K562 (cell line): Measurements from ENCODE around the gene PDE3A. TPM values are rescaled to one million over a fixed set of nuclear protein-coding genes. Genes with fewer than 3 reads are reported as not detected.

Source experiments
- ATAC-seq: fragments of 200-7000 bp; cut with Tn5 transposase; 3 replicates; pipeline ENCODE4 v1.9.1; 2020; ENCODE audit warnings: moderate library complexity
- BruUV-seq: library from RNA; stranded (reverse); fragments of 400-500 nt; replicated peaks from 2 replicates; lab custom pipeline; 2021; lab: Mats Ljungman, UMichigan
- CTCF ChIA-PET: fragments of 300-600 bp; formaldehyde crosslinking; extraction: SDS; loops from one replicate; lab custom pipeline; 2021; ENCODE audit warnings: low intra/inter-chr PET ratio; lab: Yijun Ruan, JAX
- POLR2A ChIA-PET: fragments of 300-600, 350-650 bp; sonication (Branson Sonifier 250); formaldehyde crosslinking; extraction: SDS; loops from one replicate; lab custom pipeline; 2021; ENCODE audit warnings: antibody characterized with exemption, inconsistent platforms; lab: Yijun Ruan, JAX
- DNase-seq, 4 experiments: peaks; one replicate each; pipeline versions ENCODE4 v3.0.0 to v3.0.0-alpha.2; 2011 to 2018; ENCODE audit warnings: low spot score in 3 of 4, mixed read lengths in 3 of 4; ENCODE audit errors: extremely low read depth in 1 of 4
- FAIRE-seq: peaks from 2 replicates; lab custom pipeline; 2011; peaks lifted over from hg19 to GRCh38; lab: Jason Lieb, UNC
- H2AFZ ChIP-seq: 2 replicates; pipeline ENCODE4 v1.6.0; 2011; ENCODE audit warnings: low read depth, low read length, control low read depth, inconsistent platforms
- H3K27ac ChIP-seq: fragments of 200-600 bp; 3 replicates; pipeline ENCODE4 v1.8.0; 2011; ENCODE audit warnings: low read depth, mild to moderate bottlenecking, control low read depth, inconsistent platforms, low read length, moderate library complexity, mixed read lengths; ENCODE audit errors: extremely low read depth
- H3K27me3 ChIP-seq, 2 experiments: fragments of 300-600 bp in 1 of 2; 2 replicates in 1 of 2; 3 replicates in 1 of 2; pipeline versions ENCODE4 v1.6.0 to v1.8.0; 2011; ENCODE audit warnings: inconsistent platforms in 2 of 2, low read length in 2 of 2, mild to moderate bottlenecking in 1 of 2, mixed read lengths in 1 of 2, moderate library complexity in 1 of 2; ENCODE audit not compliant: control insufficient read depth in 2 of 2, insufficient read depth in 2 of 2
- H3K36me3 ChIP-seq: fragments of 300-600 bp; 3 replicates; pipeline ENCODE4 v1.8.0; 2011; ENCODE audit warnings: mild to moderate bottlenecking, low read length, inconsistent platforms; ENCODE audit not compliant: control insufficient read depth, insufficient read depth
- H3K4me1 ChIP-seq, 2 experiments: fragments of 200-600 bp in 1 of 2; replicated peaks in 1 of 2; 2 replicates in 1 of 2; 3 replicates in 1 of 2; pipeline versions ENCODE4 v1.5.1 to v1.8.0; 2011; ENCODE audit warnings: inconsistent platforms in 2 of 2, low read length in 2 of 2, mild to moderate bottlenecking in 1 of 2, mixed read lengths in 1 of 2, moderate library complexity in 1 of 2; ENCODE audit not compliant: control insufficient read depth in 2 of 2, insufficient read depth in 2 of 2
- H3K4me2 ChIP-seq: 2 replicates; pipeline ENCODE4 v1.6.1; 2011; ENCODE audit warnings: low read length, control low read depth, inconsistent platforms, mixed read lengths; ENCODE audit not compliant: insufficient read depth
- H3K4me3 ChIP-seq: fragments of 200-600 bp; sonication (generic), shearing (Covaris generic); 2 replicates; pipeline ENCODE4 v1.5.1; 2016; ENCODE audit warnings: control low read depth, inconsistent platforms
- H3K79me2 ChIP-seq: fragments of 200-600 bp; 3 replicates; pipeline ENCODE4 v1.8.0; 2011; ENCODE audit warnings: low read length, inconsistent platforms; ENCODE audit not compliant: control insufficient read depth, insufficient read depth
- H3K9ac ChIP-seq, 2 experiments: 2 replicates each; pipeline versions ENCODE4 v1.6.0 to v1.6.1; 2011; ENCODE audit warnings: low read depth in 2 of 2, low read length in 2 of 2, control low read depth in 1 of 2, inconsistent platforms in 1 of 2, mild to moderate bottlenecking in 1 of 2, mixed read lengths in 1 of 2; ENCODE audit not compliant: insufficient read depth in 1 of 2
- H3K9me1 ChIP-seq: one replicate; pipeline ENCODE4 v1.6.0; 2011; ENCODE audit warnings: inconsistent platforms, mild to moderate bottlenecking, low read length, moderate library complexity; ENCODE audit not compliant: control insufficient read depth, insufficient read depth
- H3K9me3 ChIP-seq: replicated peaks from 2 replicates; pipeline ENCODE4 v1.5.1; 2011; ENCODE audit warnings: low read depth, low read length, inconsistent platforms; ENCODE audit not compliant: control insufficient read depth, insufficient read depth
- H4K20me1 ChIP-seq: replicated peaks from 2 replicates; pipeline ENCODE4 v1.6.1; 2011; ENCODE audit warnings: low read length, inconsistent platforms, mixed read lengths; ENCODE audit not compliant: control insufficient read depth, insufficient read depth
- DIDO1 ChIP-seq: fragments of 450-650 bp; IDR thresholded peaks from 2 replicates; pipeline ENCODE4 v1.6.1; 2016; ENCODE audit warnings: low read depth, missing biosample characterization, missing genetic modification characterization
- KAT8 ChIP-seq: fragments of 450-650 bp; IDR thresholded peaks from 2 replicates; pipeline ENCODE4 v1.6.1; 2016; ENCODE audit warnings: low read depth, mild to moderate bottlenecking
- NFIX ChIP-seq: fragments of 250-450 bp; sonication (Bioruptor Pico); IDR thresholded peaks from 2 replicates; pipeline ENCODE4 v1.4.0; 2020; ENCODE audit warnings: low read depth, mild to moderate bottlenecking, moderate library complexity
- NFYB ChIP-seq: IDR thresholded peaks from 2 replicates; pipeline ENCODE4 v1.6.1; 2011; ENCODE audit warnings: mild to moderate bottlenecking, moderate library complexity; ENCODE audit not compliant: insufficient read length; ENCODE audit errors: extremely low read depth
- ZFPM2 ChIP-seq: fragments of 250-450 bp; sonication (Bioruptor Pico); IDR thresholded peaks from 2 replicates; pipeline ENCODE4 v1.5.1; 2022; ENCODE audit warnings: mild to moderate bottlenecking
- ZNF134 ChIP-seq: fragments of 250-450 bp; sonication (Bioruptor Pico); conservative IDR thresholded peaks from 2 replicates; pipeline ENCODE4 v1.4.0; 2020
- ZNF511 ChIP-seq: sonication (generic); formaldehyde crosslinking; IDR thresholded peaks from 2 replicates; pipeline ENCODE4 v1.8.0; 2022; ENCODE audit warnings: mild to moderate bottlenecking, missing genetic modification reagents
- WGBS: fragments of 100-300 bp; shearing (Covaris generic); methylation state at CpG from one replicate; pipeline ENCODE4 v1.1.6; 2016; ENCODE audit warnings: low coverage, mixed read lengths; ENCODE audit not compliant: insufficient coverage; ENCODE audit errors: missing lambda C conversion rate; 5-methylcytosine and 5-hydroxymethylcytosine counted together
- in situ Hi-C: fragments of 300-500 bp; cut with MboI; formaldehyde crosslinking; loops from 4 replicates; pipeline ENCODE4 v1.15.0; 2018; ENCODE audit warnings: inconsistent platforms, mixed read lengths
- intact Hi-C: fragments of 100-400 bp; cut with micrococcal nuclease; formaldehyde crosslinking; loops from 2 replicates; pipeline ENCODE4 v1.14.2; 2022
- polyA plus RNA-seq, 8 experiments: library from polyadenylated mRNA; depleted of rRNA in 4 of 8; stranded (reverse) in 5 of 8; unstranded in 3 of 8; fragments of >200 nt; fragmentation: Nextera tagmentation in 2 of 8; fragmentation: Illumina TruSeq in 1 of 8; extraction: Ambion mirVana in 2 of 8; extraction: Trizol in 1 of 8; gene quantifications; 2 replicates each; pipeline versions ENCODE4 v1.2.1 to v1.2.3, GENCODE V29; 2011 to 2014; ENCODE audit warnings: inconsistent platforms in 1 of 8, missing spikeins in 1 of 8
- total RNA-seq, 7 experiments: library from RNA; depleted of rRNA in 6 of 7; stranded (reverse); fragments of >200 nt in 6 of 7; fragmentation: Illumina TruSeq in 2 of 7; extraction: Trizol in 2 of 7; gene quantifications; 2 replicates each; pipeline versions ENCODE4 v1.2.1 to v1.2.3, GENCODE V29; 2011 to 2021; ENCODE audit warnings: low replicate concordance in 1 of 7
- TF ChIP-seq, protein P1 (sequence below): fragments of 450-650 bp; formaldehyde crosslinking; IDR thresholded peaks from 2 replicates; pipeline ENCODE4 v1.4.0; 2020; ENCODE audit warnings: mild to moderate bottlenecking, moderate library complexity

The PDE3A gene
- total and polyA plus RNA-seq, 9 of the 15 experiments (the other 6 are each of a cell fraction or from before 2014, with no cell fraction given) = 0.02 TPM; not detected in 8

DNA sequence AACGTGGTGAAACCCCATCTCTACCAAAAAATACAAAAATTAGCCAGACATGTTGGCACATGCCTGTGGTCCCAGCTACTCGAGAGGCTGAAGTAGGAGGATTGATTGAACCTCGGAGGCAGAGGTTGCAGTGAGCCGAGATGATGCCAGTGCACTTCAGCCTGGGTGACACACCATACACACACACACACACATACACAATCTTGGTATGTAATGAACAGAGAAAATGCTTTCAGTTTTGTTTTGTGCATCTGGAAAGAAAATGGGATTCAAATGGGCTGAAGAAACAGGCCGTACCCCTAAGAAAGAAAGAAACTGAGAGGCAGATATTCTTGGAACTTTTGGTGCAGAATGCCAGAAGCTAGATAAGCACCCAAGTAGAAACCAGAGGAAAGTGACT lies 107.2 kb downstream of the PDE3A start (continued):
- no peak for TF ChIP-seq NFIX (CRISPR knock-in tag)
- TF ChIP-seq ZNF134 (CRISPR knock-in tag) = no peak

DNA sequence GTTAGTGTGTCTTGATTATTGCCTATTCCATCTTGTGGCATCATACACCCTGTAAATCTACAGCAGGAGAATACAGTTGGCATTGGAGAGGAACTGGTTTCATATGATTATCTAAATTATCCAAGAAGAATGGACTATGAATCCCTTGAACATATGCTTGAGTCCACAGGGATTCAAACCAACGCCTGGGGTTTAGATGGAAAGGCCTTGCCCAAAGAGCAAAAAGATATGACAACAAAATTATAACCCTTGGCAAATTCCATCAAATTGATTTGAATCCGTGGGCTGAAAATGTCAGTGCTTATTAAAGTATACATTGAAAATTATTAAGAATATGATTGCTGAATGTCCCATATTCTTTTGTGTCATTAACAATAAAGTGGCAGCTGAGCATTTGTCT lies 108.2 kb downstream of the PDE3A start:
- DNase-seq (no peak), ATAC-seq (no peak), FAIRE-seq (no peak)
- Histone ChIP-seq H2AFZ (no peak overlapping the region), H3K4me2 (no peak overlapping the region), H3K9me1 (no peaks in the 10 kb centered on the region), H3K36me3 (no peaks in the 10 kb centered on the region), H4K20me1 (no peaks in the 10 kb centered on the region), H3K27ac (no peak overlapping the region), H3K79me2 (no peaks in the 10 kb centered on the region), H3K9me3 (no peaks in the 10 kb centered on the region), H3K27me3 (no peaks in the 10 kb centered on the region), H3K9ac (no peak overlapping the region), H3K4me3 (no peak overlapping the region), H3K4me1 (no peaks in the 10 kb centered on the region)
- ChIA-PET CTCF (no interaction called here), POLR2A (no interaction called here)
- no peak for TF ChIP-seq NFYB
- TF ChIP-seq KAT8 = no peak
- no peak for TF ChIP-seq ZFPM2 (CRISPR knock-in tag)
- TF ChIP-seq, protein P1, sequence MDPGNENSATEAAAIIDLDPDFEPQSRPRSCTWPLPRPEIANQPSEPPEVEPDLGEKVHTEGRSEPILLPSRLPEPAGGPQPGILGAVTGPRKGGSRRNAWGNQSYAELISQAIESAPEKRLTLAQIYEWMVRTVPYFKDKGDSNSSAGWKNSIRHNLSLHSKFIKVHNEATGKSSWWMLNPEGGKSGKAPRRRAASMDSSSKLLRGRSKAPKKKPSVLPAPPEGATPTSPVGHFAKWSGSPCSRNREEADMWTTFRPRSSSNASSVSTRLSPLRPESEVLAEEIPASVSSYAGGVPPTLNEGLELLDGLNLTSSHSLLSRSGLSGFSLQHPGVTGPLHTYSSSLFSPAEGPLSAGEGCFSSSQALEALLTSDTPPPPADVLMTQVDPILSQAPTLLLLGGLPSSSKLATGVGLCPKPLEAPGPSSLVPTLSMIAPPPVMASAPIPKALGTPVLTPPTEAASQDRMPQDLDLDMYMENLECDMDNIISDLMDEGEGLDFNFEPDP (CRISPR knock-in tag) = no peak
- TF ChIP-seq ZNF511 (CRISPR knock-in tag) = no peak
- TF ChIP-seq DIDO1 (tag) = no peak
- no TSS peak for BruUV-seq
- in situ Hi-C loops = no loop called here
- WGBS = 0% methylated on average over 2 of the region's 2 CpGs
- intact Hi-C loops = no loop called here
